ENCODE results near the gene MICA.
"Not testable (repeated sequence)": the region's sequence is repeated elsewhere in the genome, so short reads cannot be mapped to it uniquely, and the experiment has no call there.

MICA gene

GRCh38 chr6:31386099-31386498, 17.3 kb upstream of the MICA start:
- H3K4me1 ChIP-seq (ENCODE audit: control insufficient read depth, low read depth, low read length) = no peaks in the 10 kb centered on the region

DNA sequence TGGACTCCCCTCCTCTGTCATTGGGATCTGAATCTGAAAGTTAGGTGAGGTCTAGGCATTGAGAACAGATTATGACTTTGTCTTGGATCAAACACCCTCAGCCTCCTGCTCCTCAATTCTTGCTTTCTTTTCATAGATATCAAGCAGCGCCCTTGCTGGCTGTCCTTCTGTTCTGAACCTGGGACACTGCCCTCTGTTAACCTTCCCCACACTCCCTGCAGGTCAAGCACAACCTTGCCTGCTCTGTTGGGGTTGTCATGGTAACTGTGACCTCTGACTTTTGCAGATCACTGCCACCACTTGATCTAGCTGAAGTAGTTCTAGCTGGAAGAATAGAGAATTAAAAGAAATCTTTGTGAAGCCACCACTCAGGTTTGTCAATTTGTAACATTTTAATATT, 16.4 kb upstream of the MICA start:
- H3K9ac ChIP-seq (ENCODE audit: low read length) = no peak overlapping the region
- no peaks in the 10 kb centered on the region for H3K27me3 ChIP-seq (ENCODE audit: control insufficient read depth, insufficient read depth, low read length)
- H3K4me1 ChIP-seq (ENCODE audit: control insufficient read depth, low read depth, low read length) = no peaks in the 10 kb centered on the region
- H3K4me3 ChIP-seq (ENCODE audit: low read length) = no peak overlapping the region
- H3K27ac ChIP-seq (ENCODE audit: low read length) = no peak overlapping the region
- H3K9me3 ChIP-seq (ENCODE audit: control insufficient read depth, low read depth, low read length) = no peaks in the 10 kb centered on the region
- no peaks in the 10 kb centered on the region for H3K36me3 ChIP-seq (ENCODE audit: control insufficient read depth, low read depth, low read length)

More at GRCh38 chr6:31386099-31386498, 17.3 kb upstream of the MICA start:
- no peaks in the 10 kb centered on the region for H3K9me3 ChIP-seq (ENCODE audit: control insufficient read depth, low read depth, low read length)
- H3K4me3 ChIP-seq (ENCODE audit: low read length) = no peak overlapping the region
- H3K9ac ChIP-seq (ENCODE audit: low read length) = no peak overlapping the region
- no peak overlapping the region for H3K27ac ChIP-seq (ENCODE audit: low read length)
- no peaks in the 10 kb centered on the region for H3K27me3 ChIP-seq (ENCODE audit: control insufficient read depth, insufficient read depth, low read length)
- H3K36me3 ChIP-seq (ENCODE audit: control insufficient read depth, low read depth, low read length) = no peaks in the 10 kb centered on the region

DNA sequence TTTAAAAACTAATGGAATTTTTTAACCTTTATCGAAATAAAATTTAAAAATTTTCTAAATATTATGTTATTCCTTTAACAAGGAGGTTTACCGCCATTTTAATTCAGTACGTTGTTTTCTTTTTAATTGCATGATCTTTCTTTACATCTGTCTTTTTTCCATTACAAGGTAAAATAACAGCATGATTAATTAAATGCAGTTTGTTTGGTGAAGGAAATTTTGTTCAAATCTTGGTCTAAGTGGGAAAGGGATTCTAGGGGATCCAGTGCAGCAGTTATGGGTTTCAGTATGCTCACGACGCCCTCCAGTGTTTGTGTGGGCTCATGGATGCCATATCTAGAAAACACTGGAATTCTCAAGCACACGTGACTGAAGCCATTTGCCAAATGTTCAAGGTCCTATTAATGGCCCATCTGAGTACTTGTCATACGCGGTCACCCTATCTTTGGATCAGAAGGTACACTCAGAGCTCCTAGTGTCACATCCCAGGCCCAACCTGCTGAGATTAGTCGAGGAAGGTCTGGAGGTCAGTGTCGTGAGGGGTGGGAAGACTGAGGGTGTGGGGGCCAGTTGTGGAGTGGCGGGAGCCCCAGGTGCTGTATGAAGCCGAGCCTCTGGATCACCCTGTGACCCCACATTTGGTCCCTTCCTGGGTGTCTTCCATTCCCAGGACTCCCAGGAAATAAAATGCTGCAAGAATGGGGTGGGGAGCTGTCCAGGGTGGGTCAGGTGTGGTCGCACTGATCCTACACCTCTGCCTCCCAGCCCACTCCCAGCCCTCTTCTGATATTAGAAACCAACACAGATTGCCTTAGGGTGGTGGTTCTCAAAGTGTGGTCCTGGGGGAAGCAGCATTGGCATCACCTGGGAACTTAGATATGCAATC, 14.2 kb upstream of the MICA start:
- not testable (repeated sequence) for H3K27ac ChIP-seq (ENCODE audit: low read length); H3K27me3 ChIP-seq (ENCODE audit: control insufficient read depth, insufficient read depth, low read length); H3K4me3 ChIP-seq (ENCODE audit: low read length); H3K9me3 ChIP-seq (ENCODE audit: control insufficient read depth, low read depth, low read length); H3K36me3 ChIP-seq (ENCODE audit: control insufficient read depth, low read depth, low read length); H3K4me1 ChIP-seq (ENCODE audit: control insufficient read depth, low read depth, low read length); H3K9ac ChIP-seq (ENCODE audit: low read length)

DNA sequence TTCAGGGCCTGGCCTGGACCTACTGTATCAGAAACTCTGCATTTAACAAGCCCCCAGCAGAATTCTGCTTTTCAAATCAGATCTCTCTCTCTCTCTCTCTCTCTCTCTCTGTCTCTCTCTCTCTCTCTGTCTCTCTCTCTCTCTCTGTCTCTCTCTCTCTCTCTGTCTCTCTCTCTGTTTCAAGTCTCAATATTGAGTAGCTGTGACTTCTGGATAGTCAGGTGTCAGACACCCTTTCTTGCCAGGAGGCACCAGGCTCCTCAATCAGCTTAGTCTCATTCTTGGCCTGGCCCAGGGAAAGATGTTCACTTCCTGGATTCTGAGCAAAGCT, 13.6 kb upstream of the MICA start:
- H3K9me3 ChIP-seq (ENCODE audit: control insufficient read depth, low read depth, low read length); H3K36me3 ChIP-seq (ENCODE audit: control insufficient read depth, low read depth, low read length); H3K4me1 ChIP-seq (ENCODE audit: control insufficient read depth, low read depth, low read length); H3K27ac ChIP-seq (ENCODE audit: low read length); H3K4me3 ChIP-seq (ENCODE audit: low read length); H3K9ac ChIP-seq (ENCODE audit: low read length): not testable (repeated sequence)
- peaks cover 15% of the 10 kb centered on the region for H3K27me3 ChIP-seq (ENCODE audit: control insufficient read depth, insufficient read depth, low read length)

- Histone ChIP-seq H3K9me3 (ENCODE audit: control insufficient read depth, low read depth, low read length) (no peaks in the 10 kb centered on the region), H3K4me3 (ENCODE audit: low read length) (no peak overlapping the region), H3K27ac (ENCODE audit: low read length) (no peak overlapping the region), H3K9ac (ENCODE audit: low read length) (no peak overlapping the region), H3K27me3 (ENCODE audit: control insufficient read depth, insufficient read depth, low read length) (peaks cover 55% of the 10 kb centered on the region), H3K4me1 (ENCODE audit: control insufficient read depth, low read depth, low read length) (peaks cover 14% of the 10 kb centered on the region), H3K36me3 (ENCODE audit: control insufficient read depth, low read depth, low read length) (no peaks in the 10 kb centered on the region)
Measured at GRCh38 chr6:31393932-31394331, 9.5 kb upstream of the MICA start.

- Histone ChIP-seq H3K36me3 (ENCODE audit: control insufficient read depth, low read depth, low read length) (no peaks in the 10 kb centered on the region), H3K9me3 (ENCODE audit: control insufficient read depth, low read depth, low read length) (no peaks in the 10 kb centered on the region), H3K27ac (ENCODE audit: low read length) (no peak overlapping the region)
Measured at GRCh38 chr6:31394381-31394780, 9.0 kb upstream of the MICA start.

GRCh38 chr6:31395832-31396231, 7.6 kb upstream of the MICA start:
- Histone ChIP-seq H3K36me3 (ENCODE audit: control insufficient read depth, low read depth, low read length) (no peaks in the 10 kb centered on the region), H3K4me1 (ENCODE audit: control insufficient read depth, low read depth, low read length) (peaks cover 15% of the 10 kb centered on the region), H3K27ac (ENCODE audit: low read length) (no peak overlapping the region), H3K9ac (ENCODE audit: low read length) (no peak overlapping the region), H3K27me3 (ENCODE audit: control insufficient read depth, insufficient read depth, low read length) (peaks cover 74% of the 10 kb centered on the region), H3K4me3 (ENCODE audit: low read length) (no peak overlapping the region), H3K9me3 (ENCODE audit: control insufficient read depth, low read depth, low read length) (no peaks in the 10 kb centered on the region)

More at GRCh38 chr6:31394381-31394780, 9.0 kb upstream of the MICA start:
- Histone ChIP-seq H3K4me1 (ENCODE audit: control insufficient read depth, low read depth, low read length) (peaks cover 14% of the 10 kb centered on the region), H3K27me3 (ENCODE audit: control insufficient read depth, insufficient read depth, low read length) (peaks cover 60% of the 10 kb centered on the region), H3K9ac (ENCODE audit: low read length) (no peak overlapping the region), H3K4me3 (ENCODE audit: low read length) (no peak overlapping the region)

- Histone ChIP-seq H3K27ac (ENCODE audit: low read length) (no peak overlapping the region), H3K36me3 (ENCODE audit: control insufficient read depth, low read depth, low read length) (no peaks in the 10 kb centered on the region), H3K4me3 (ENCODE audit: low read length) (no peak overlapping the region), H3K4me1 (ENCODE audit: control insufficient read depth, low read depth, low read length) (peaks cover 21% of the 10 kb centered on the region), H3K9ac (ENCODE audit: low read length) (no peak overlapping the region), H3K9me3 (ENCODE audit: control insufficient read depth, low read depth, low read length) (no peaks in the 10 kb centered on the region), H3K27me3 (ENCODE audit: control insufficient read depth, insufficient read depth, low read length) (peaks cover 81% of the 10 kb centered on the region)
Measured at GRCh38 chr6:31396422-31397152, 6.8 kb upstream of the MICA start.

DNA sequence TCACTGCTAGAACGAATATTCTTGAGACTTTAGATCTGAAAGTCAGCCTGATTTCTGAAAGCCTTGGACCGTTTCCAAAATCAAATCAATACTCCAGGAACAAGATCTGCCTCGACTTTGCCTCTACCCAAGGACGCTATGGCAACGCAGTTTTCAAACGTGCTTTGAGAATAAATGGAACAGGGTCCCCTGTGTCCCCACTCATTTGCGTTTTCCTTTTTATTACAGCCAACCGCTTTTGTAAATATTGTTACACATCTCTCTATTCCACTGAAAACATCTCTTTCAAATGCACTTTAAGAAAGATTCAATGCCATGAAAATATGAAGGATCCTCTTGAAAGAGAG, 6.3 kb upstream of the MICA start:
- H3K9me3 ChIP-seq (ENCODE audit: control insufficient read depth, low read depth, low read length); H3K36me3 ChIP-seq (ENCODE audit: control insufficient read depth, low read depth, low read length); H3K27ac ChIP-seq (ENCODE audit: low read length); H3K9ac ChIP-seq (ENCODE audit: low read length): not testable (repeated sequence)
- H3K4me3 ChIP-seq (ENCODE audit: low read length) = peak overlapping the region; percentile 24
- peaks cover 21% of the 10 kb centered on the region for H3K4me1 ChIP-seq (ENCODE audit: control insufficient read depth, low read depth, low read length)
- peaks cover 87% of the 10 kb centered on the region for H3K27me3 ChIP-seq (ENCODE audit: control insufficient read depth, insufficient read depth, low read length)

GRCh38 chr6:31397901-31398525, 5.4 kb upstream of the MICA start:
- Histone ChIP-seq H3K36me3 (ENCODE audit: control insufficient read depth, low read depth, low read length) (no peaks in the 10 kb centered on the region), H3K4me3 (ENCODE audit: low read length) (peak overlapping the region; percentile 39), H3K9ac (ENCODE audit: low read length) (no peak overlapping the region), H3K4me1 (ENCODE audit: control insufficient read depth, low read depth, low read length) (peaks cover 25% of the 10 kb centered on the region), H3K9me3 (ENCODE audit: control insufficient read depth, low read depth, low read length) (no peaks in the 10 kb centered on the region), H3K27me3 (ENCODE audit: control insufficient read depth, insufficient read depth, low read length) (peaks cover 96% of the 10 kb centered on the region), H3K27ac (ENCODE audit: low read length) (no peak overlapping the region)

DNA sequence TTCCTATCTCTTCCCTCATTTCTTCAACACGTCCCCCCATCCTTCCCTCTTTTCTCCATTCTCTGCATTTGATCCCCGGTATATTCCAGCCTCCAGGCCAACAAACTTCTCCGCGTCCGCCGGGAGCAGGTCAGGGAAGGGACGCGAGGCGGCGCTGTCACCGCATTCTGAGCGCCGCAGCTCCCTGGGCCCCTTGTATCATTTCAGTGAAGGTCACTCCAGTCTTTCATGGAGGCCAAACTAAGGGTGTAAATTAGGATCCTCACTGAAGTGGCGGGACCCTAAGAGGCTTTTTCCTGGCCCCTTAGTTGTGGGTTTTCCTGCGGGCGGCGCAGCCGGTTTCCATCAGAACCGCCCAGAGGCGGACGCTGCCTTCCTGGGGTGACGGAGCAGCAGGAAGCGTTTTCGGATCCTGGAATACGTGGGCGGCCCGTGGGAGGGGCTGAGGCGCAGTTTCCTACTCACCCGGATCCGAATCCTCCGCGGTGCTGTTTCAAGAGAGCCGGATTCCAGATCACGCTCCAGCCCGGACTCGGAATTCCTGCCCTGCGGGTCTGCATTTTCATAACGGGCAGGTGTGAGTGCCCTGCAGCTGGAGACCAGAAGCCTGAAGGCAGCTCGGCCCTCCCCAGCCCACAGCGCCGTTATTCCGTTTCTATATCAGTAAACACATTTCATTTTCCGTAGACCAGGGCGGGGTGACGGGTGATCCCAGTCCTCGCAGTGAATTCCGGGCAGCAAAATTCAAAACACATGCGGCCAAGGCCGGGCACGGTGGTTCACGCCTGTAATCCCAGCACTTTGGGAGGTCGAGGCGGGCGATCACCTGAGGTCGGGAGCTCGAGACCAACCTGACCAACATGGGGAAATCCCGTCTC, 3.6 kb upstream of the MICA start:
- H3K9me3 ChIP-seq (ENCODE audit: control insufficient read depth, low read depth, low read length) = no peaks in the 10 kb centered on the region
- H3K9ac ChIP-seq (ENCODE audit: low read length) = peak overlapping the region; percentile 32
- peak overlapping the region; percentile 57 for H3K4me3 ChIP-seq (ENCODE audit: low read length)
- no peak overlapping the region for H3K27ac ChIP-seq (ENCODE audit: low read length)
- H3K4me1 ChIP-seq (ENCODE audit: control insufficient read depth, low read depth, low read length) = peaks cover 24% of the 10 kb centered on the region
- H3K27me3 ChIP-seq (ENCODE audit: control insufficient read depth, insufficient read depth, low read length) = peaks cover 94% of the 10 kb centered on the region
- no peaks in the 10 kb centered on the region for H3K36me3 ChIP-seq (ENCODE audit: control insufficient read depth, low read depth, low read length)
